Loucy (cell line): ENCODE results near the gene SLC10A7.

ENCODE experiments used
- H2AFZ ChIP-seq: fragments of 200-600 bp; sonication (generic); 2 replicates; pipeline ENCODE4 v1.6.0; 2016; ENCODE audit warnings: antibody characterized with exemption, mild to moderate bottlenecking, low read length, moderate library complexity
- H3F3A ChIP-seq: fragments of 200-600 bp; 2 replicates; pipeline ENCODE4 v1.6.0; 2016; ENCODE audit warnings: antibody characterized with exemption, low read depth, mild to moderate bottlenecking
- H3K27me3 ChIP-seq: fragments of 200-600 bp; sonication (generic); 2 replicates; pipeline ENCODE4 v1.6.1; 2014; ENCODE audit warnings: low read length, mild to moderate bottlenecking; ENCODE audit not compliant: insufficient read depth, poor library complexity, severe bottlenecking
- H3K36me3 ChIP-seq: fragments of 200-600 bp; sonication (generic); 2 replicates; pipeline ENCODE4 v1.6.1; 2016; ENCODE audit warnings: low read length; ENCODE audit not compliant: insufficient read depth
- H3K4me1 ChIP-seq: fragments of 200-600 bp; sonication (generic); 2 replicates; pipeline ENCODE4 v1.5.1; 2014; ENCODE audit warnings: low read length, mild to moderate bottlenecking; ENCODE audit not compliant: insufficient read depth, poor library complexity, severe bottlenecking
- H3K4me2 ChIP-seq: fragments of 200-600 bp; sonication (generic); 2 replicates; pipeline ENCODE4 v1.6.0; 2014; ENCODE audit warnings: antibody characterized with exemption, low read length, low read depth, mild to moderate bottlenecking; ENCODE audit not compliant: poor library complexity, severe bottlenecking
- H3K4me3 ChIP-seq: fragments of 200-600 bp; sonication (generic); 2 replicates; pipeline ENCODE4 v1.5.1; 2014; ENCODE audit warnings: low read length, mild to moderate bottlenecking, mixed read lengths; ENCODE audit not compliant: poor library complexity, severe bottlenecking
- H3K79me2 ChIP-seq: fragments of 200-600 bp; sonication (generic); 2 replicates; pipeline ENCODE4 v1.6.1; 2014; ENCODE audit warnings: low read length; ENCODE audit not compliant: insufficient read depth
- H3K9ac ChIP-seq: fragments of 200-600 bp; sonication (generic); 2 replicates; pipeline ENCODE4 v1.6.0; 2014; ENCODE audit warnings: mild to moderate bottlenecking, low read depth, low read length, moderate library complexity; ENCODE audit not compliant: poor library complexity, severe bottlenecking
- H3K9me2 ChIP-seq: fragments of 200-600 bp; sonication (generic); replicated peaks from 2 replicates; pipeline ENCODE4 v1.6.1; 2016; ENCODE audit warnings: low read depth, low read length, mixed read lengths
- H3K9me3 ChIP-seq: fragments of 200-600 bp; sonication (generic); 2 replicates; pipeline ENCODE4 v1.6.1; 2014; ENCODE audit warnings: mild to moderate bottlenecking, antibody characterized with exemption, low read length, low read depth; ENCODE audit not compliant: insufficient read depth
- H4K20me1 ChIP-seq: fragments of 200-600 bp; sonication (generic); 2 replicates; pipeline ENCODE4 v1.6.0; 2014; ENCODE audit warnings: antibody characterized with exemption, low read length, mild to moderate bottlenecking; ENCODE audit not compliant: insufficient read depth, poor library complexity, severe bottlenecking
- CTCF ChIP-seq: fragments of 200-600 bp; sonication (generic); conservative IDR thresholded peaks from 2 replicates; pipeline ENCODE4 v1.5.1; 2014; ENCODE audit warnings: mild to moderate bottlenecking, antibody characterized with exemption, low read length
- EZH2phosphoT487 ChIP-seq: fragments of 200-600 bp; IDR thresholded peaks from 2 replicates; pipeline ENCODE4 v1.6.1; 2018; ENCODE audit warnings: antibody characterized with exemption, mild to moderate bottlenecking, moderate library complexity, borderline replicate concordance

The SLC10A7 gene

DNA sequence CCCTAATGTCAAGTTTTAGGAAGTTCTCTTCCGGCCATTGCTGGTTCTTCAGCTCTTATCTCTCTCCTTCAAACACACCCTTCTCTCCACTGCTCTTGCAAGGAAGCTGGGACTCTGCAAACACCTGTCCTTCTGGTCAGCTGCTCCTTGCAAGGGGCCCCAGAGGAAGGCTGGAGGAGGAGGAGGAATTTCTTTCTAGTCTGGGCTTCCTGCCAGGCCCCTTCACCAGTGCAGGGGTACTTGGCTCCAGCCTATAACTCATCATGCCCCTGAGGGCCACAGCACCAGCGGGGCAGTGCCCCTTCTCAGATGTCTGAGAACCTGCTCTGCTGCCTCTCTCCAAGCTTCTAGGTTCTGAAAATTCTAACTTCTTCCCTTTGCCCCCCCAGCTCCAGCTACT is 260.7 kb downstream of the SLC10A7 start:
- H3K4me2 ChIP-seq = no peak overlapping the region
- no peaks in the 10 kb centered on the region for H3K9me3 ChIP-seq
- no peaks in the 10 kb centered on the region for H3F3A ChIP-seq
- H2AFZ ChIP-seq = no peak overlapping the region
- H3K9ac ChIP-seq = no peak overlapping the region
- H3K79me2 ChIP-seq = no peaks in the 10 kb centered on the region
- TF ChIP-seq CTCF (no peak), EZH2phosphoT487 (no peak)
- H4K20me1 ChIP-seq = no peaks in the 10 kb centered on the region
- H3K4me1 ChIP-seq = no peaks in the 10 kb centered on the region
- no peaks in the 10 kb centered on the region for H3K36me3 ChIP-seq
- H3K9me2 ChIP-seq = no peaks in the 10 kb centered on the region
- no peaks in the 10 kb centered on the region for H3K27me3 ChIP-seq
- no peak overlapping the region for H3K4me3 ChIP-seq

- Histone ChIP-seq H4K20me1 (no peaks in the 10 kb centered on the region), H2AFZ (no peak overlapping the region), H3F3A (no peaks in the 10 kb centered on the region)
Observed at GRCh38 chr4:146260521-146260920, 261.2 kb downstream of the SLC10A7 start.

DNA sequence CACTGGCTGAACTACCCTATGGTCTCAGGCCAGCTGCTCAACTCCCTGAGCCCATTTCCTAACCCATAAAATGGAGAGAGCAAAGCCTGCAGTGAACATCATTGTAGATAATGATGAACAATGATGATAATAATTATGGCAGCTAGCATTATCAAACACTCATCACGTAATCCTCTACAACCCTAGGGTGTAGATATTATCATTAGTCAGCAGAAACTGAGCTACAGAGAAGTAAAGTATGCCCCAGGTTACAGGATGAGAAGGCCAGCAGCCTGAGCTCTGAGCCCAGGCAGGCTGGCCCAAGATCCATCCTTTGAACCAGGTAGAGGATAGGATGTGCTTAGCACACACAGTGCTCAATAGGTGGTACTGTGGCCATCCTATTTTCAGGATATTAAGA is 264.2 kb downstream of the SLC10A7 start:
- Histone ChIP-seq H3K9me2 (no peaks in the 10 kb centered on the region), H3F3A (no peaks in the 10 kb centered on the region), H3K4me3 (no peak overlapping the region), H4K20me1 (no peaks in the 10 kb centered on the region), H3K79me2 (no peaks in the 10 kb centered on the region), H3K9ac (no peak overlapping the region), H3K36me3 (no peaks in the 10 kb centered on the region), H3K4me1 (no peaks in the 10 kb centered on the region), H3K4me2 (no peak overlapping the region), H2AFZ (no peak overlapping the region), H3K27me3 (no peaks in the 10 kb centered on the region), H3K9me3 (no peaks in the 10 kb centered on the region)
- TF ChIP-seq CTCF (no peak), EZH2phosphoT487 (no peak)

More at GRCh38 chr4:146260521-146260920, 261.2 kb downstream of the SLC10A7 start:
- H3K4me1 ChIP-seq = no peaks in the 10 kb centered on the region
- no peaks in the 10 kb centered on the region for H3K9me2 ChIP-seq
- no peaks in the 10 kb centered on the region for H3K9me3 ChIP-seq
- H3K27me3 ChIP-seq = no peaks in the 10 kb centered on the region
- no peak overlapping the region for H3K9ac ChIP-seq
- no peaks in the 10 kb centered on the region for H3K36me3 ChIP-seq
- H3K4me3 ChIP-seq = no peak overlapping the region
- no peaks in the 10 kb centered on the region for H3K79me2 ChIP-seq
- H3K4me2 ChIP-seq = no peak overlapping the region
- TF ChIP-seq CTCF (no peak), EZH2phosphoT487 (no peak)
